NCI-H128 (cell line): Measurements from ENCODE around the gene SOD1.
"Not testable (repeated sequence)": the region's sequence is repeated elsewhere in the genome, so short reads cannot be mapped to it uniquely, and the experiment has no call there.

ENCODE experiments used
- DNase-seq: peaks from one replicate; lab custom pipeline; 2025; ENCODE audit not compliant: unreplicated experiment; lab: John Stamatoyannopoulos, UW

SOD1 gene

GRCh38 chr21:31654821-31655580, 4.5 kb upstream of the SOD1 start:
- not testable (repeated sequence) for DNase-seq

DNA sequence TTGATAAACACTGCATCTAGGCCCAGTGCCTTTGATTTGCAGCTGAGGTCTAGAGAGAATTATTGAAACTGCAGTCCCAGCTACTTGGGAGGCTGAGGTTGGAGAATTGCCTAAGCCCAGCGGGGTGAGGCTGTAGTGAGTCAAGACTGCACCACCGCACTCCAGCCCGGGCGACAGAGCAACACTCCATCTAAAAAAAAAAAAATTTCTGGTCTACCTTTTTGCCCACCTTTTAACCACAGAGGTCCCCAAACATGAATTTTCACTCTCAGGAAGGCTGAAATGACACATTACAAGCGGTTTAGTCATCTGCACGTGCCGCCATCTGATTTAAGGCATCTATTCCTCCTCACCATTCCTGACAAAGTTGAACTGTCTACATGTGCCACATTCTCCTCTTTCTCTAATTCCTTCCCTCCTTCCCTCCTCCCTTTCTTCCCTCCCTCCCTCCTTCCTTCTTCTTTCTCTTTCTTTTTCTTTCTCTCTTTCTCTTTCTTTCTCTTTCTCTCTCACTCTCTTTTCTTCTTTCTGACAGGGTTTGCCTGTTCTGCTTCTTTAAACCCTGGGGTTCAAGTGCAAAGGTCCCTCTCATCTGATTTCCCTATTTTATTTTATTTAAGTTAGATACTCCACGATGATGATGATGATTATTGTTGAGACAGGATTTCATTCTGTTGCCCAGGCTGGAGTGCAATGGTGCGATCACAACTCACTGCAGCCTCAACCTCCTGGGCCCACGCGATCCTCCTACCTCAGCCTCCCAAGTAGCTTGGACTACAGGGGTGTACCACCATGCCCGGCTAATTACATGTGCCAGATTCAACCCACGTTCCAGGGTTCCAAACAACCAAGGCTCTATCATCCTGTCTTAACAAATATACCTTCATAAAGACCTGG, 3.0 kb upstream of the SOD1 start:
- DNase-seq = no peak

GRCh38 chr21:31658053-31658452, 1.4 kb upstream of the SOD1 start:
- DNase-seq = no peak

- no peak for DNase-seq
Observed at GRCh38 chr21:31659286-31659535, 282 bp upstream of the SOD1 start.

- DNase-seq = no peak
Observed at GRCh38 chr21:31660259-31660565, 719 bp downstream of the SOD1 start.

- DNase-seq = no peak
Observed at GRCh38 chr21:31660591-31660990, 1.1 kb downstream of the SOD1 start.

DNA sequence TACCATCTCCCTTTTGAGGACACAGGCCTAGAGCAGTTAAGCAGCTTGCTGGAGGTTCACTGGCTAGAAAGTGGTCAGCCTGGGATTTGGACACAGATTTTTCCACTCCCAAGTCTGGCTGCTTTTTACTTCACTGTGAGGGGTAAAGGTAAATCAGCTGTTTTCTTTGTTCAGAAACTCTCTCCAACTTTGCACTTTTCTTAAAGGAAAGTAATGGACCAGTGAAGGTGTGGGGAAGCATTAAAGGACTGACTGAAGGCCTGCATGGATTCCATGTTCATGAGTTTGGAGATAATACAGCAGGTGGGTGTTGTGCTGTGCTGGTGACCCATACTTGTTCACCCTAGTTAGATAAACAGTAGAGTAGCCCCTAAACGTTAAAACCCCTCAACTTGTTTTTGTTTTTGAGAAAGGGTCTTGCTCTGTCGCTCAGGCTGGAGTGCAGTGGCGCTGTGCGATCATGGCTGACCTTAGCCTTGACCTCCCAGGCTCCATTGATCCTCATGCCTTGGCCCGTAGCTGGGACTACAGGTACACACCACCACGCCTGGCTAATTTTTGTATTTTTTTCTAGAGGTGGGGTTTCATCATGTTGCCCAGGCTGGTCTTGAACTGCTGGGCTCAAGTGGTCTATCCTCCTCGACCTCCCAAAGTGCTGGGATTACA, 4.2 kb downstream of the SOD1 start:
- DNase-seq = no peak

- DNase-seq = no peak
Observed at GRCh38 chr21:31665397-31665796, 5.9 kb downstream of the SOD1 start.

GRCh38 chr21:31665869-31666268, 6.4 kb downstream of the SOD1 start:
- DNase-seq = not testable (repeated sequence)

GRCh38 chr21:31666445-31667010, 7.0 kb downstream of the SOD1 start:
- no peak for DNase-seq

DNA sequence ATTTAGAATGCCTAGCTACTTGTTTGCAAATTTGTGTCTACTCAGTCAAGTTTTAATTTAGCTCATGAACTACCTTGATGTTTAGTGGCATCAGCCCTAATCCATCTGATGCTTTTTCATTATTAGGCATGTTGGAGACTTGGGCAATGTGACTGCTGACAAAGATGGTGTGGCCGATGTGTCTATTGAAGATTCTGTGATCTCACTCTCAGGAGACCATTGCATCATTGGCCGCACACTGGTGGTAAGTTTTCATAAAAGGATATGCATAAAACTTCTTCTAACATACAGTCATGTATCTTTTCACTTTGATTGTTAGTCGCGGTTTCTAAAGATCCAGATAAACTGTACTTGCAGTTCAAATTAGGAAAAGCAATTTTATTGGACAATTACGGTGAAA, 7.6 kb downstream of the SOD1 start:
- no peak for DNase-seq

DNA sequence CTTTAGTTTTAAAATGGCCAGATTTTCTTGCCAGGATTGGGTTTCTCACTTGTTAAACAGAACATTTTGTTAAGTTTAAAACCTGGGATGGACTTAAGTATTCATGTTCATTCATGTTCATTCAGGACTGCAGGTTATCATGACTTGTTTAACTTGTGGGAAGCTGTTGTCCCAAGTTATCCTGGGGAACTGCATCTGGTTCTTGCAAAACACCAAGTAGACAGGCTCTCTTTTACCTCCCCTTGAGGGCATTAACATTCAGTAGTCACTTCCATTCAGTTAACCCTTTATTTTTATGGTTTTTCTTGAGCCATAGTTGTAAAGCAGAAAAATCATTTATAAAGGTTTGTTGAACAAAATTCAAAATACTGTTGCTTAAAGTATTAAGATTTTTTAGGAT, 8.1 kb downstream of the SOD1 start:
- no peak for DNase-seq

GRCh38 chr21:31668651-31669491, 9.4 kb downstream of the SOD1 start:
- DNase-seq = no peak

- no peak for DNase-seq
Observed at GRCh38 chr21:31670070-31670469, 10.6 kb downstream of the SOD1 start.

DNA sequence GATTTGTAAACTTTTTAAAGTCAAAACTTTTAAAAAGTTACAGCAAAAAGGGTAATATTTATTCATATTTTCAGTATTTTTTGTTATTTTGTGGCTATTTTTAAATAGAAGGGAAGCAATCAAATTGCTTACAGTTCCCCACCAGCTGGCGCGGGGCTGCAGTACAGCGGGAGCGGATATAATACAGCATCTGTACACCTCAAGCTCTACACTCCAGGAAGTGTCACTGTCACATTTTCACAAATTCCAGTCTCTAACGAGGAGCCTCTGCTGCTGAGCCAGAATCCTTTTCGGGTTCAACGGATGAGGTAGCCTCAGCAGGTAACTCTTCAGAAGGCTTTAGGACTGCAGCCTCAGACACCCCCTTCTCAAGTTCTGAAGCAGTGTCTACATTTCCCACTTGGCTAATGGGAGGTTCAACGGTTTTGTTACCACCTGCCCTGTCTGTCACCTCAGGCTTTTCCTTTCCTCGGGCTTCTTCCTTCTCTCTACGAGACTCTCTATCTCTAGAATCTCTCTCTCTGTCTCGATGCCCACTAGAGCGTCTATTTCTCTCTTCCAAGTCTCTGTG, 11.7 kb downstream of the SOD1 start:
- DNase-seq = no peak

DNA sequence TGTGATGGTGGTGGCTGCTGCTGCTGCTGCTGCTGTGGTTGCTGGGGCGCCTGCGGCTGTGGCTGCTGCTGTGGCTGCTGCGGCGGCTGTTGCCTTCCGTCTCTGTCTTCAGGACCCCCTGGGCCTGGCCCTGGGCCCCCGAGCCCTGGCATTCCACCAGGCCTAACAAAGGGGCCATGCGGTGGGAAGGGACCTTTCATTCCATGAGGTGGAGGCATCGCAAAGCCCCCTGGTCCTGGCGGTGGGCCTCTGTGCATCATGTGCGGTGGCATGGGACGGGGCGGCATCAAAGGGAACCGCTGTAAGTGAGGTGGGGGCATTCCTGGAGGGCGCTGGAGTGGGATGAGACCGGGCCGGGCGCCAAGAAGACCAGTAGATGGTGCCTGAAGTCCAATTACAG, 12.4 kb downstream of the SOD1 start:
- no peak for DNase-seq

DNA sequence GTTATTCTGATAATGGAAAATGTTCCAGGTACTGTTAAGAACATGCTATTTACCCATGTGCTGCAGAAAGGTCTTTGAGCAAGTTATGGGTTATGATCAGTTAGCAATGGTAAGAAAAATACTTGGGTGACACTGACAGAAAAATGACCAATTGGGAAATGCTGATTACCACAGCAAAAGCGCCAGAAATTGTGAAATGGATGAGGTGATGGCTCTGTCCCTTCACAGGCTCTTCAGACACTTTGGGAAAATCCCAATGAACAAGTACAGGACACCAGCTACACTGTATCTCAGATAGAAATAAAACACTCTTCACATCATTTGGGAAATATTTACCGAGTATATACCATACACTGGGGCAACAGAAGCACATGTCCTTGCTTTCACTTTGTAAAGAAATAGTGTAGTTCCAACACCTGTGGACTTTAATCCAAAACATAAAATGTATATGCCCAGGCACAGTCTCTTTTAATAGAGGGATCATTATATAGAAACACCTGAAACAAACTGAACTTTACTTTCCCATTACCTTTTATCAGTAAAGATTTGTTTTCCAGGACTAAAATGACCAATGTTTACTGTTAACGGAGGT, 13.9 kb downstream of the SOD1 start:
- no peak for DNase-seq

DNA sequence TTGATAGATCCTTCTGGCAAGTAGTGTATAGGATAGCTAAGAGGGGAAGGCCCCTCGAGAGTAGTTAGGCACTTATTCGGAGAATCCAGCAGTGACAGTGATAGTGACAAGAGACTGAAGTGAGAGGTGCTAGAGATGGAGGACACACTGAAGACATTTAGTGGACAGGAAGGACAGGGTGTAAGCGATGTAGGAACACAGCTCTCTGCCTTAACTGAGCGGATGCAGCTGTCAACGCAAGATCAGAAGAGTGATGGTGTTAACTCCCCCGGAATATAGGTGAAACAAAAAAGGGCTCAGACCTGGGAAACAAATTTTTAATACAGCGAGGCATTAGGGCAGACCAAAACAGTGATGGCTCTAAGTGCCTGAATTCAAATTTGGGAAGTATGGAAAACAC, 15.8 kb downstream of the SOD1 start:
- no peak for DNase-seq

DNA sequence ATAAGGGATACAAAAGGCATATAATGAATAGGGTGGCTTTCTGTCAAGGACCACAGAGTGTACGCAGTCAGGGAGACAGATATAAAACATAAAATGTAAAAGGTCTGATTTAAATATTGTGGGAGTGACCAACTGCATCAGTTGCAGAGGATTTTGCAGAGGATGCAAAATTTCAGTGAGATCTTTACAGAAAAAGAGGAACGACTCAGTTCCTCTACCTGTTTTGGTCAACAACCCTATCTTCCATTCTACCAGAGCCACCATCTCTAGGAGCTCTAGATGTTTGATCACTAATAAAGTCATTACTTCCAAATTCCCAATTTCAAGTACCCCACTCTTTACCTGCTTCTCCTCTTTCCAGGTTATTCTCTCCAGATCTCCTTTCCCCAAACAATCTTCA, 16.5 kb downstream of the SOD1 start:
- DNase-seq = no peak

DNA sequence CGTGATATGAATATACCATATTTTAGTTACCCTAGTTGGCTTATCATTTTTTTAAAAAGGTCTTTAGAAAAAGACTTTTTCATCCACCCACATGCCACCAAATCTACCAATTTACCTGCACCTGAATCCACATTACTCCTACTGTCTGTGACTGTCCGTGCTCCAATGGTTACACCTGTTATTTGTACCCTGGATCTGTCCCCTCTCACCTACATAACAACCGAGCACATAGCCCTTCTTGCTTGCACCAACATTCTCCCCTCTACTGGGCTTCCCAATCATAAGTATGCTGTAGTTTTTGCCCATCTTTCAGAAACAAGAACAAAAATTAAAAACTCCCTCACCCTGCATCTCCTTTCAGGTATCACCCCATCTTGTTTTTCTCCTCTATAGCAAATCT, 17.6 kb downstream of the SOD1 start:
- DNase-seq = no peak
